PC-9 (cell line): ENCODE data around the gene FAM174C. TPM values are rescaled to one million over a fixed set of nuclear protein-coding genes. Genes with fewer than 3 reads are reported as not detected.

Experiments
- BruUV-seq: library from RNA; stranded (reverse); fragments of 400-500 nt; replicated peaks from 2 replicates; lab custom pipeline; 2021; lab: Mats Ljungman, UMichigan
- CTCF ChIA-PET: fragments of 300-600 bp; sonication (Branson Sonifier 250); formaldehyde crosslinking; loops from one replicate; lab custom pipeline; 2022; ENCODE audit warnings: antibody characterized with exemption; lab: Charles Lee
- POLR2A ChIA-PET: fragments of 300-600 bp; sonication (Branson Sonifier 250); formaldehyde crosslinking; loops from one replicate; lab custom pipeline; 2022; ENCODE audit warnings: antibody characterized with exemption; ENCODE audit not compliant: unreplicated experiment; lab: Charles Lee
- DNase-seq, 2 experiments: peaks; one replicate each; pipeline versions ENCODE4 v3.0.0 to v3.0.0-alpha.2; 2015 to 2022; ENCODE audit warnings: mixed read lengths in 1 of 2
- H2AFZ ChIP-seq: fragments of 200-600 bp; sonication (generic); 2 replicates; pipeline ENCODE4 v1.8.1; 2017; ENCODE audit warnings: antibody characterized with exemption
- H3F3A ChIP-seq: fragments of 200-600 bp; sonication (generic); 2 replicates; pipeline ENCODE4 v1.8.1; 2017; ENCODE audit warnings: antibody characterized with exemption, mild to moderate bottlenecking, low read depth; ENCODE audit not compliant: insufficient read depth
- H3K27ac ChIP-seq: fragments of 200-600 bp; sonication (generic); 2 replicates; pipeline ENCODE4 v1.6.1; 2016; ENCODE audit warnings: mixed run types
- H3K27me3 ChIP-seq: fragments of 200-600 bp; sonication (generic); 2 replicates; pipeline ENCODE4 v1.6.1; 2016; ENCODE audit warnings: low read depth, mixed run types; ENCODE audit not compliant: insufficient read depth
- H3K36me3 ChIP-seq: fragments of 200-600 bp; sonication (generic); 2 replicates; pipeline ENCODE4 v1.6.1; 2016; ENCODE audit warnings: low read depth, mixed run types
- H3K4me1 ChIP-seq: fragments of 200-600 bp; sonication (generic); replicated peaks from 2 replicates; pipeline ENCODE4 v1.6.1; 2016; ENCODE audit warnings: mixed run types; ENCODE audit not compliant: insufficient read depth
- H3K4me2 ChIP-seq: fragments of 200-600 bp; sonication (generic); 2 replicates; pipeline ENCODE4 v1.6.1; 2017; ENCODE audit warnings: mixed run types
- H3K4me3 ChIP-seq: fragments of 200-600 bp; sonication (generic); 2 replicates; pipeline ENCODE4 v1.6.1; 2016; ENCODE audit warnings: mixed run types
- H3K79me2 ChIP-seq: fragments of 200-600 bp; sonication (generic); 2 replicates; pipeline ENCODE4 v1.6.1; 2017; ENCODE audit warnings: low read depth, mixed run types
- H3K9me2 ChIP-seq: fragments of 200-600 bp; sonication (generic); 2 replicates; pipeline ENCODE4 v1.8.1; 2017; ENCODE audit warnings: mild to moderate bottlenecking; ENCODE audit not compliant: insufficient read depth
- H3K9me3 ChIP-seq: fragments of 200-600 bp; sonication (generic); 2 replicates; pipeline ENCODE4 v1.8.1; 2016; ENCODE audit warnings: low read depth; ENCODE audit not compliant: insufficient read depth
- H4K20me1 ChIP-seq: fragments of 200-600 bp; sonication (generic); 2 replicates; pipeline ENCODE4 v1.8.1; 2017; ENCODE audit not compliant: insufficient read depth
- EZH2 ChIP-seq: fragments of 200-600 bp; sonication (generic); IDR thresholded peaks from 2 replicates; pipeline ENCODE4 v1.8.0; 2017; ENCODE audit warnings: antibody characterized with exemption, low read depth
- intact Hi-C: fragments of 100-400 bp; cut with micrococcal nuclease; formaldehyde crosslinking; loops from one replicate; pipeline ENCODE4 v1.10.0; 2022; ENCODE audit not compliant: unreplicated experiment
- total RNA-seq: library from RNA; stranded (reverse); gene quantifications from 2 replicates; pipeline ENCODE4 v1.2.3, GENCODE V29; 2021
- TF ChIP-seq, protein P1 (sequence below): fragments of 200-600 bp; sonication (generic); conservative IDR thresholded peaks from 2 replicates; pipeline ENCODE4 v1.6.1; 2017; ENCODE audit warnings: mixed run types, antibody characterized with exemption, mild to moderate bottlenecking, moderate library complexity

FAM174C gene
- total RNA-seq, 1 experiment from 2014 or later = 51.8 TPM

GRCh38 chr19:1291761-1292418, 16.6 kb downstream of the FAM174C start:
- H3F3A ChIP-seq = no peaks in the 10 kb centered on the region
- H2AFZ ChIP-seq = no peak overlapping the region
- no peaks in the 10 kb centered on the region for H4K20me1 ChIP-seq
- peaks cover 29% of the 10 kb centered on the region; the same call in 1 of the 2 replicates for H3K27me3 ChIP-seq
- TF ChIP-seq, protein P1, sequence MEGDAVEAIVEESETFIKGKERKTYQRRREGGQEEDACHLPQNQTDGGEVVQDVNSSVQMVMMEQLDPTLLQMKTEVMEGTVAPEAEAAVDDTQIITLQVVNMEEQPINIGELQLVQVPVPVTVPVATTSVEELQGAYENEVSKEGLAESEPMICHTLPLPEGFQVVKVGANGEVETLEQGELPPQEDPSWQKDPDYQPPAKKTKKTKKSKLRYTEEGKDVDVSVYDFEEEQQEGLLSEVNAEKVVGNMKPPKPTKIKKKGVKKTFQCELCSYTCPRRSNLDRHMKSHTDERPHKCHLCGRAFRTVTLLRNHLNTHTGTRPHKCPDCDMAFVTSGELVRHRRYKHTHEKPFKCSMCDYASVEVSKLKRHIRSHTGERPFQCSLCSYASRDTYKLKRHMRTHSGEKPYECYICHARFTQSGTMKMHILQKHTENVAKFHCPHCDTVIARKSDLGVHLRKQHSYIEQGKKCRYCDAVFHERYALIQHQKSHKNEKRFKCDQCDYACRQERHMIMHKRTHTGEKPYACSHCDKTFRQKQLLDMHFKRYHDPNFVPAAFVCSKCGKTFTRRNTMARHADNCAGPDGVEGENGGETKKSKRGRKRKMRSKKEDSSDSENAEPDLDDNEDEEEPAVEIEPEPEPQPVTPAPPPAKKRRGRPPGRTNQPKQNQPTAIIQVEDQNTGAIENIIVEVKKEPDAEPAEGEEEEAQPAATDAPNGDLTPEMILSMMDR = no peak
- no peak for TF ChIP-seq EZH2
- H3K4me3 ChIP-seq = no peak overlapping the region
- H3K27ac ChIP-seq = no peak overlapping the region
- ChIA-PET CTCF (no interaction called here), POLR2A (no interaction called here)
- no peaks in the 10 kb centered on the region for H3K9me2 ChIP-seq
- H3K4me2 ChIP-seq = no peak overlapping the region
- H3K79me2 ChIP-seq = no peaks in the 10 kb centered on the region
- DNase-seq = no peak
- H3K36me3 ChIP-seq = no peaks in the 10 kb centered on the region
- BruUV-seq = no TSS peak
- no peaks in the 10 kb centered on the region for H3K4me1 ChIP-seq
- H3K9me3 ChIP-seq = no peaks in the 10 kb centered on the region
- intact Hi-C loops = no loop called here

DNA sequence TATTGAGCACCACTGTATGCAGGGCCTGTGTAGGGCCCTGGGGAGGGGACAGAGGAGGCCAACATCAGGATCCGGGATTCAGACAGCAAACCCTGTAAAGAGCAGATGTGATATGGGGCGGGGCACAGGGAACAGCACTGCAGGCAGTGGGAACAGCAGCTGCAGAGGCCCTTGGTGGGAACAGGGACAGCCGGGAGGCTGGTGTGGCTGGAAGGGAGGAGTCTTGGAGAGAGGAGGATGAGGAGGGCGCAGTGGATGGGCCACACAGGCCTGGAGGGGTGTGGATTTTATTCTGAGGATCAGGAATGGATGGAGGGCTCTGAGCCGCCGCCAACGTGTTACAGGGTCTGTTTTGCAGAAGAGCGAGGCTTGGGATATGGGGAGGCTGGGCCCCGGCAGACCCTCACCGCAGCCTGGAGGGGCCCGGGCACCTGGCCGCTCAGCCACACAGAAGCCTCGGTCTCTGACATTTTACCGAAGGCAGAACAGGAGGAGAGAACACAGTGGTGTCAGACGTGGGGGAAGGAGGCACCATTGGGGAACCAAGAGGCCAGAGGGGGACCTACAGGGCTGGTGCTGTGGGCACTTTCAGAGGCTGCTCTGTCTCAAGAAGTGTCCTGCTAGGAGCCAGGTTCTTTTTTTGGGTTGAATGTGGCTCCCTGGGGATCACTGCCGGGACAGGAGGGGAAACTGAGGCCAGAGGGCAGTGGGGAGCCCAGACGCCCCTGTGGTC, 17.3 kb downstream of the FAM174C start:
- CTCF ChIA-PET = no interaction called here
- no peak for DNase-seq
- intact Hi-C loops = no loop called here
- Histone ChIP-seq H3F3A (no peaks in the 10 kb centered on the region), H3K27ac (no peak overlapping the region), H2AFZ (no peak overlapping the region), H3K9me3 (no peaks in the 10 kb centered on the region), H3K36me3 (no peaks in the 10 kb centered on the region), H4K20me1 (no peaks in the 10 kb centered on the region), H3K79me2 (no peaks in the 10 kb centered on the region), H3K4me2 (no peak overlapping the region), H3K4me3 (no peak overlapping the region), H3K9me2 (no peaks in the 10 kb centered on the region), H3K4me1 (no peaks in the 10 kb centered on the region), H3K27me3 (peaks cover 22% of the 10 kb centered on the region; the same call in 1 of the 2 replicates)
- POLR2A ChIA-PET = no interaction called here
- no TSS peak for BruUV-seq
- TF ChIP-seq EZH2 = no peak
- TF ChIP-seq, protein P1 = no peak

DNA sequence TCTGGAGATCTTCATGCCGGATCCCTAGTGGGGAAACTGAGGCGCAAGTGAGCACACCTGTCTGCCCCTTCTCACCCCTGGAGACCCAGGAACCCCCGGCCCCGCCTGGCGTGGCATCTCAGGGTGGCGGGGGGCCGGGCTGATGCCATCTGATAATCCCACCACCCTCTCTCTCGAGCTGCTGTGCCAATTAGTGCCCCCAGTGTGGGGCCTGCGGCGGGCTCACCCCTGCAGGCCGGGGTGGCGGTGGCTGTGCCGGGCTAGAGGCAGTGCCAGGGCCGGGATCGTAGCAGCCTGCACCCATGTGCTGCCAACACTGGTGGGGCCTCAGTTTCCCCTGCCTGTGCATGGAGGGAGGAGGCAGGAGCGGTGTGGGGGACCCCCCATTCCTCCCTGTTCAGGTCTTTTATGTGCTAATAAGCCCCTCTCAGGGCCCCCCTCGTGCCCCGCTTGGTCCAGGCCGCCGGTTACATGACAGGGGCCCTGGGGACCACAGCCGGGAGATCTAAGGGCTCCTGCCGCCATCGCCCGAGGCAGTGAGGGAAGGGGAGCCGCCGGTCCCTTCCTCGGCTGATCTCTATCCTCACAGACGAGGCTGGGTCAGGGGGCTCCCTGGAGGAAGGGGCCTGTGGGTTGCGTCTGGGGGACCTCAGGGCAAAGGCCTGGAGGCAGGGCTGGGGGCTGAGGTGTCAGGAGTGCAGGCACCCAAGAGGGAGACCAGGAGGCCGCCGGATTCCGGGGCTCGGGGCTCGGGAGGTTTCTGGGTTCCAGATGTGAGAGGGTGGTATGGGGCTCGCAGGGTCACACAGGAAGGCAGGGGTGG, 18.7 kb downstream of the FAM174C start:
- TF ChIP-seq EZH2 = no peak
- TF ChIP-seq, protein P1 = no peak
- ChIA-PET CTCF (no interaction called here), POLR2A (no interaction called here)
- Histone ChIP-seq H3K27me3 (peaks cover 14% of the 10 kb centered on the region; the same call in 1 of the 2 replicates), H2AFZ (no peak overlapping the region), H3F3A (no peaks in the 10 kb centered on the region), H3K9me2 (no peaks in the 10 kb centered on the region), H3K4me1 (no peaks in the 10 kb centered on the region), H4K20me1 (no peaks in the 10 kb centered on the region), H3K4me3 (no peak overlapping the region), H3K9me3 (no peaks in the 10 kb centered on the region), H3K4me2 (no peak overlapping the region), H3K79me2 (no peaks in the 10 kb centered on the region), H3K36me3 (no peaks in the 10 kb centered on the region), H3K27ac (no peak overlapping the region)
- BruUV-seq = no TSS peak
- intact Hi-C loops = no loop called here
- no peak for DNase-seq
